C4-2B (cell line): Measurements from ENCODE around the gene CRY1.

Source experiments
- ZFX ChIP-seq: fragments of 450-650 bp; IDR thresholded peaks from 2 replicates; pipeline ENCODE4 v1.6.1; 2017
- TF ChIP-seq, protein P1 (sequence below): fragments of 450-650 bp; conservative IDR thresholded peaks from 2 replicates; pipeline ENCODE4 v1.5.1; 2017; ENCODE audit warnings: mild to moderate bottlenecking

DNA sequence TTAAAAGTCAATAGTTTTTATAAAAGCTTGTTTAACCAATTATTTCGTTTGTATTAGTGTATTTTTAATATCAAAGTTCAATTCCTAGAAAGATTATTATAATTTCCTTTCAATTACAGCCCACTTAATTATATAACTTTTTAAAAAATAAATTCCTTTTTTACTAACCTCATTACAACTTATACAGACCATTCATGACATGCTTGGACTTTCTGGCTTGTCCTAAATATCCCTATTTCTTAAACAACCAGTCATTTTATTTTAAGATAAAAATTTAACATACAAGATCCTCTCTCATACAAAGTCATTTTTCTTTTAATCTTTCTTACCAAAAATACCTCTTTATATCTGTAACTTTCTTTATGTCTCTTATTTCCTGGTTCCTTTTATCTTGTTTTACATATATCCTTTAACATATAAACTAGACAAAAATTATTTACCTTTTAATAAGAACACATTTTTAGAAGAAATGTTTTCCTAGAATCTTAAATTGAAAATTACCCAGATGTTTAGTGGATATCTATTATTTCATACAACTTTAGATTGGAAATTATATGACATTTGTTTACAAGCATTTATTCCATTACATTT, 148.0 kb downstream of the CRY1 start:
- TF ChIP-seq, protein P1, sequence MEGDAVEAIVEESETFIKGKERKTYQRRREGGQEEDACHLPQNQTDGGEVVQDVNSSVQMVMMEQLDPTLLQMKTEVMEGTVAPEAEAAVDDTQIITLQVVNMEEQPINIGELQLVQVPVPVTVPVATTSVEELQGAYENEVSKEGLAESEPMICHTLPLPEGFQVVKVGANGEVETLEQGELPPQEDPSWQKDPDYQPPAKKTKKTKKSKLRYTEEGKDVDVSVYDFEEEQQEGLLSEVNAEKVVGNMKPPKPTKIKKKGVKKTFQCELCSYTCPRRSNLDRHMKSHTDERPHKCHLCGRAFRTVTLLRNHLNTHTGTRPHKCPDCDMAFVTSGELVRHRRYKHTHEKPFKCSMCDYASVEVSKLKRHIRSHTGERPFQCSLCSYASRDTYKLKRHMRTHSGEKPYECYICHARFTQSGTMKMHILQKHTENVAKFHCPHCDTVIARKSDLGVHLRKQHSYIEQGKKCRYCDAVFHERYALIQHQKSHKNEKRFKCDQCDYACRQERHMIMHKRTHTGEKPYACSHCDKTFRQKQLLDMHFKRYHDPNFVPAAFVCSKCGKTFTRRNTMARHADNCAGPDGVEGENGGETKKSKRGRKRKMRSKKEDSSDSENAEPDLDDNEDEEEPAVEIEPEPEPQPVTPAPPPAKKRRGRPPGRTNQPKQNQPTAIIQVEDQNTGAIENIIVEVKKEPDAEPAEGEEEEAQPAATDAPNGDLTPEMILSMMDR: no peak
- no peak for TF ChIP-seq ZFX
